Hematopoietic multipotent progenitor cell treated with erythropoietin and hydrocortisone succinate and interleukin-3 and kit ligand, for 15 days (in vitro differentiated cells): ENCODE data around the gene ACKR3.

Source experiments
- DNase-seq: peaks from one replicate; pipeline ENCODE4 v3.0.0-alpha.2; 2015; ENCODE audit warnings: low spot score

The ACKR3 gene

DNA sequence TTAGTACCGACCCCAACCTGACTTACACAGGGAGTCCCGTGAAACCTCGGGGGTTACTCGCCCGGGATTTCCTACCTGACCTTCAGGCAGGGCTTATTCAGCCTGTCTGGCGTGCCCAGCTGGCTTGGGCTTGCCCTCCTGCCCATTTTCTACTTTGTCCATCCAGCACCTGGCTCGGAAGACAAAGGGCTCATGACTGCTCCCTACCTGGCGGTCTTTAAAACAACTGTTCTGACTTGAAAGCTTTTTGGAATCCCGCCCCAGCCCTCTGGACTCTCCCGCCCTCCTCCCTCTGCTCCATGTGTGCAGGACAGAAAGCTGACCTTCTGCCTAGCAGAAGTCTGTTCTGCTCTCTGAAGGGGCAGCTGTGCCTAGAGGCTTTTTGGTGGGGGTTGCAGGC, 43.1 kb downstream of the ACKR3 start:
- no peak for DNase-seq

DNA sequence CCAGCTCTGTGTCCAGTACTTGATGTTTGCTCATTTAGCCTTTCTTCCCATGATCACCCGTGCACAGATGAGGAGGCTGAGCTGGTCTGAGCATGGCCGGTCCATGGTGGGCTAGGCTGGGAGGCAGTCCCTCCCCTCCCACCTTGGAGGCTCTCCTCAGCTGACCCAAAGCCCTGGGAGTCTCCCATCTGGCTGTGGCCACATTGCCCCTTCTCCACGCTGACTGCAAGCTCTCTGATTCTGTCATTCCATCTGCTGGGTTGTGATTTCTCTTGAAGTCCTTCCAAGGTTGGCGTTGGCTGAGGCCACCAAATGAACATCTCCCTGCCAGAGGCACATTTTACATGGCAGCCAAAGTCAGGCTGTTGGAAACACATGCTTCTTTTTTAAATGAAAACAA, 44.0 kb downstream of the ACKR3 start:
- DNase-seq = no peak

- no peak for DNase-seq
Observed at GRCh38 chr2:236614551-236614950, 44.9 kb downstream of the ACKR3 start.

GRCh38 chr2:236616031-236616430, 46.4 kb downstream of the ACKR3 start:
- no peak for DNase-seq

DNA sequence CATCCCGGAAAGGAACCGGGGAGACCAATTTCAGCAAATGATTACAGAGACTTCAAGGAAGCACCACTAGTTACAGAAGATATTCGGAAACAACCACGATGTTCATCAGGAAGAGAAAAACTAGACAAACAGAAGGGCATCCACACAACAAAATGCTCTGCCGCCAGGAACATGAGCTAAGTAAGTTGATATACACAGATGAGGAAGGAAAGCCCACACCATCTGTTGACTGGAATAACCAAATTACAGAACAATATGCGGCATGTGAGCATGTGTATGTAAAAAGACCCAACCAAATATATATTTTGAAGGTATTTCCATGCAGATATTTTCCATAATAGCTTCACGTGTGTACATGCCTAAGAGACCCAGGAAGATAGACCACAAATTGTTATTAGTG, 47.0 kb downstream of the ACKR3 start:
- no peak for DNase-seq

DNA sequence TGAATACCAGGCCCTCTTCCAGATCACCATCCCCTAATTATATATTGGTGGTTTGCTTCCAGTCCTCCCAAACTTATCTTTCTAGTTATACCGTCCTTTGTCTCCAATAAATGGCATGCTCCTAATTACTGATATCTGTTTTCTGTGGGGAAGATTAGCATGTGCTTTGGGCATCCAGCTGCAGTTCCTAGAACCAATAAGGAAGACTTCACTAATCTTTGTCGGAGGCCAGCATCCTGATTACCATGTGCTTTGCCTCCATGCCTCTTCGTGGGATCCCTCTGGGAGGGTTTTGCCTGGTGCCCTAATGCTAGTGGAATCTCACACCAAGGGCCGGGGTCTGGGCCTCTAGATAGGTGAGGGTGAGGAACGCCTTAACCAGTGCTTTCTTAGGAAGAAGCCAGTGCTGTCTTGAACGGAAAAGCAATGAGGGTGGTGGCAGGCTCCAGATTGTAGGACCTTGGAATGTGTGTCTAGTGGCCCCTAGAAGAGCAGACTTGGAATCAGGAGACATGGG, 47.7 kb downstream of the ACKR3 start:
- DNase-seq = no peak

GRCh38 chr2:236617796-236618195, 48.2 kb downstream of the ACKR3 start:
- no peak for DNase-seq

DNA sequence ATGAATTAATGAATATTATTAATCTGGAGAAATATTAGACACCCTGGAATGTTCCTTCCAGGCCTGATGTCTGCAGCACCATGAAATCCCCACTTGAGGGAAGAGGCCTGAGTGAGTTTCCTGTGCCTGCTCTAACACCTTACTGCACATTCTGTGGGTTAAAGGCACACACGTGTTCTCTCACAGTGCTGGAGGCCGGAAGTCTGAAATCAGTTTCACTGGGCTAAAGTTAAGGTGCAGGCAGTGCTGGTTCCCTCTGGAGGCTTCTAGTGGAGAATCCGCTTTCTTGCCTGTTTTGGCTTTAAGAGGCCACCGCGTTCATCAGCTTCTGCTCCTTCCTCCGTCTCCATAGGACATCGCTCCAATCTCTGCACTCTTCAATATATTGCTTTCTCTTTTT, 48.7 kb downstream of the ACKR3 start:
- DNase-seq = no peak

DNA sequence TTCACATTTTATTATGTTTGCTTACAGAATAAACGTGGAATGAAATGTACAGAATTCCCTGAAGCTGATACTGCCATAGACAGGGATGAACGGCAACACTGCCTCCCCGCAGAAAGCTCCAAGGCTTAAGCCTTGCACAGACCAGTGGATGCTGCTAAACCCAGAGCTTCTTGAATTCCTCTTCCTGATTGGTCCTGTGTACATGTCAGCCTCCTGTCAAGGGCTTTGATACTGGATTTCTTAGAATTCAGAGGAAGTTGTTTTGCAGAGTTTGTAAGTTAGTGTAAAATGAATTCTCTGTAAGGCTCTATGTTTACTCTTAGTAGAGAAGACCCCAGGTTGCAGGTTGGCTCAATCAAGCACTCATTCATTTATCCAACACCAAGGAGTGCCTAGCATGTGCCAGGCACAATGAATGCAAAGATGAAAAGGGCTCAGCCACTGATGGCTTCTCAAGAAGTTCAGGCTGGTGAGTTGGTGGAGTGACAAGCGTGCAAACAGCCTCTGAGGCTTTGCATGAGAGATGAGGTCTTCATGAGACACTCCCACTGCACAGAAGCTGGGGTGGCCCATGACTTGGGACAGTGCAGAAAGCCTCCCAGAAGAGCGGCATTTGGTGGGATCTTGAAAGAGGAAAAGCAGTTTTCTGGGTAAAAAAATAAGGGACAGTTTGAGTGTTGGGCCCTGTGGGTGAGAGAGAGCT, 50.4 kb downstream of the ACKR3 start:
- no peak for DNase-seq

GRCh38 chr2:236621786-236622185, 52.2 kb downstream of the ACKR3 start:
- DNase-seq = no peak

- DNase-seq = no peak
Observed at GRCh38 chr2:236622201-236622600, 52.6 kb downstream of the ACKR3 start.

- no peak for DNase-seq
Observed at GRCh38 chr2:236622660-236623059, 53.0 kb downstream of the ACKR3 start.

GRCh38 chr2:236623816-236624215, 54.2 kb downstream of the ACKR3 start:
- DNase-seq = no peak

- DNase-seq = no peak
Observed at GRCh38 chr2:236625156-236625690, 55.6 kb downstream of the ACKR3 start.

DNA sequence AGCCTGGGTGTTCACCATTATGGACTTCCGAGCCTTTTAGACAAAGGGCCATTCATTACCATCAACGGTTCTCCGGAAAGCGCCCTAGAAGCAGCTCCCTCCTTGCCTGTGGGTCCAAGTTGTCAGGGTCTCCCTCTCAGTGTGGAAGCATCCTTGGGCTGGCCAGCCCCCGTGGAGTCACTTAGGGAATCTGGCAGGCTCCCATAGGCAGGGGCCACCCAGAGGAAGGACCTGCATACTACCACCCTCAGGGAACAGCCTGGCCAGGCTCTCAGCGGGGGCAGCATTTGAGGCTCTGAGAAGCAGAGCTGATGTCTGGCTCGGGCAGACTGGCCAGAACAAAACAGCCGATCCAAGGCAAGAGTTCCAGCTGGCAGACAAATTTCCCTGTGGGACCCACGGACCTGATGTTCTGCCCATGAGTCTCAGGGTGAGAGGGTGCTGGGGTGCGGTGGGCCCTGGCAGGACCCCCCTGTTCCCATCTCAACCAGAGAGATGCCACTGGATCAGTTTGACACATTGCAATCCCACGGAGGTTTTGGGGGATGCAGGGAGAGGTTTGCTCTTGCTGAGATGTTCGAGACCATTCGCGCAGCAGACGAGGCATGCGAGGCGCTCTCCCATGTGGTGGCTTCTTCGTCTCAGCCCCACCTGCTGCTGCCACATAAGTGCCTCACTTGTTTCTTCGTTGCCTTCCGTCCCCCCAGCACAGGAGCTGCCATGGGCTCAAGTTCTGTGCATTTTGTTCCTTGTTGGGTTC, 56.9 kb downstream of the ACKR3 start:
- DNase-seq = no peak

DNA sequence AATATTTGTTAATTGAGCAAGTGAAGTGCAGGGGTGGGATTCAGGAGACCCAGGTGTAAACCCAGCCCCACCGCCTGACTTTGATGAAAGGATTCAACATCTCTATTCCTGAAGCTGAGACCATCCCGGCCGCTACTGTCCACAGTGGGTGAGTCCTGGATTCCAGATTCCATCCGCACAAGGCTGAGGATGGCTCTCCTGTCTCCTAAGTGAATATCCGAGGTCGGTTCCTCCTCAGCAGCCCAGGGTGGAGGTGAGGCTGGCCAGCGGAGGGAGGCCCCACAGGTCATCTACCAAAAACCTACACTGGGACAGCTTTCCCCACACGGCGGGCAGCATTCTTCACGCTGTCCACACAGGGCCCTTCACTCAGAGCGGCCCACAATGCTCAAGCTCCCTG, 57.6 kb downstream of the ACKR3 start:
- DNase-seq = no peak

DNA sequence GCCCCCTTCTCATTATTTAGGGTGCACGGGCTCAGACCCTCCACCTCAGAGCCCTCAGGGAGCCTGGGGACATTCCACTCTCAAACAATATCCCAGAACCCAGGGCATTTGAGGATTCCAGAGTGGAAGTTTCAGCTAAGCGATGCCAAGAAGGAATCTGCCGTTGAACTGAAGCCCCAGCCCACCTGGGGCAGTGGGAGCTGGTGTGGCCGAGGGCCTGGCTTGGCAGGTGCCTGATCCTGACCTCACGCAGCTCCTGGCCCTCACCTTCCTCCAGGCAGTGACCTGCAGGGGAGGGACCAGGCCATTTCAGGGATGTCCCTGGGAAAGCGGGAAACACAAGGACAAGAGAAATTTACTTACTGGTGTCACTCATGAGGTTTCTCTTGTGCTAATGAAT, 58.2 kb downstream of the ACKR3 start:
- DNase-seq = no peak

GRCh38 chr2:236628256-236628901, 58.8 kb downstream of the ACKR3 start:
- no peak for DNase-seq

GRCh38 chr2:236628981-236629605, 59.5 kb downstream of the ACKR3 start:
- DNase-seq = no peak

GRCh38 chr2:236629961-236630872, 60.6 kb downstream of the ACKR3 start:
- no peak for DNase-seq

DNA sequence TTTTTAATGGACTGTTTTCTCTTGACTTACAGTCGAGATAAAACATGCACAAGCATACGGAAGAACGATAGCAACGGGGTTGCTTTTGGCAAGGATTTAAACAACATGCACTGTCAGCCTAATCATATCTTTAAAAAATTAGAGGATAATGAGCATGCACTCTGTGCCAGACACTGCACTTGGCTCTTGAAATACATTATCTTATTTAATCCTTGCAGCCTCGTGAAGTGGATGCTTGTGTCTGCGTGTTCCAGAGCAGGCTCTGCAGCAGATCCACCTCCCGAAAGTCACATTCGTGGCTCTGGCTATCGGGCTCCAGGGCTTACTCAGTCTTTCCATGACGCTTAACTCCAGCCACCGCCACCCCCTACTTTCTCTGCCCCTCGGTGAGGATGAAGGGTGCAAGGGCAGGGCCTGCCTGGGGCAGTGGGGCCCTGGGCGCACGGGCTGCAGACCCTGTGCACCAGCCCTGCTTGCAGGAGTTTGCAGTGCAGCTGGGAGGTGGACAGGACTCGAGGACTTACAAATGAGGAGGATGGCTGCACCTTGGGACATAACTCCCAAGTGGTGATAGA, 61.7 kb downstream of the ACKR3 start:
- DNase-seq = no peak
